ENCODE data around the gene LYRM7.

DNA sequence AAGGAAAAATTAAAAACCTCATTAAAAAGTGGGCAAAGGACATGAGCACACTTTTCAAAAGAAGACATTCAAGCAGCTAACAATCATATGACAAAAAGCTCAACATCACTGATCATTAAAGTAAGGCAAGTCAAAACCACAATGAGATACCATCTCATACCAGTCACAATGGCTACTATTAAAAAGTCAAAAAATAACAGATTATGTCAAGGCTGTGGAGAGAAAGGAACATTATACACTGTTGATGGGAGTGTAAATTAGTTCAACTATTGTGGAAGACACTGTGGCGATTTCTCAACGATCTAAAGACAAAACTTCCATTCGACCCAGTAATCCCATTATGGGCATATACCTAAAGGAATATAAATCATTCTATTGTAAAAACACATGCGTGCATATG, 41.4 kb upstream of the LYRM7 start:
- TF ChIP-seq, protein P1, sequence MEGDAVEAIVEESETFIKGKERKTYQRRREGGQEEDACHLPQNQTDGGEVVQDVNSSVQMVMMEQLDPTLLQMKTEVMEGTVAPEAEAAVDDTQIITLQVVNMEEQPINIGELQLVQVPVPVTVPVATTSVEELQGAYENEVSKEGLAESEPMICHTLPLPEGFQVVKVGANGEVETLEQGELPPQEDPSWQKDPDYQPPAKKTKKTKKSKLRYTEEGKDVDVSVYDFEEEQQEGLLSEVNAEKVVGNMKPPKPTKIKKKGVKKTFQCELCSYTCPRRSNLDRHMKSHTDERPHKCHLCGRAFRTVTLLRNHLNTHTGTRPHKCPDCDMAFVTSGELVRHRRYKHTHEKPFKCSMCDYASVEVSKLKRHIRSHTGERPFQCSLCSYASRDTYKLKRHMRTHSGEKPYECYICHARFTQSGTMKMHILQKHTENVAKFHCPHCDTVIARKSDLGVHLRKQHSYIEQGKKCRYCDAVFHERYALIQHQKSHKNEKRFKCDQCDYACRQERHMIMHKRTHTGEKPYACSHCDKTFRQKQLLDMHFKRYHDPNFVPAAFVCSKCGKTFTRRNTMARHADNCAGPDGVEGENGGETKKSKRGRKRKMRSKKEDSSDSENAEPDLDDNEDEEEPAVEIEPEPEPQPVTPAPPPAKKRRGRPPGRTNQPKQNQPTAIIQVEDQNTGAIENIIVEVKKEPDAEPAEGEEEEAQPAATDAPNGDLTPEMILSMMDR (IDR thresholded peaks at IDR 0.05; ENCODE audit: insufficient read depth, low read length), result no peak
- TF ChIP-seq GABPA (IDR thresholded peaks at IDR 0.05; ENCODE audit: low read depth), result no peak
- no peak for TF ChIP-seq POLR2AphosphoS5 (IDR thresholded peaks at IDR 0.05; ENCODE audit: low read depth)
- no peak for TF ChIP-seq SPI1 (IDR thresholded peaks at IDR 0.05; ENCODE audit: borderline replicate concordance, low read depth)
